ENCODE results near the gene CD2.

The CD2 gene

GRCh38 chr1:116771997-116772647 is 17.9 kb downstream of the CD2 start:
- DNase-seq (ENCODE audit: low read depth in 1 of 2, low spot score in 1 of 2) = no peak

- no peak for DNase-seq (ENCODE audit: low read depth in 1 of 2, low spot score in 1 of 2)
Measured at GRCh38 chr1:116772648-116773045, 18.4 kb downstream of the CD2 start.

- DNase-seq (ENCODE audit: low read depth in 1 of 2, low spot score in 1 of 2) = no peak
Measured at GRCh38 chr1:116775116-116775752, 21.0 kb downstream of the CD2 start.

- no peak for DNase-seq (ENCODE audit: low read depth in 1 of 2, low spot score in 1 of 2)
Measured at GRCh38 chr1:116777831-116778830, 23.9 kb downstream of the CD2 start.

- DNase-seq (ENCODE audit: low read depth in 1 of 2, low spot score in 1 of 2) = no peak
Measured at GRCh38 chr1:116781034-116781433, 26.8 kb downstream of the CD2 start.

GRCh38 chr1:116785006-116785405 is 30.8 kb downstream of the CD2 start:
- no peak for DNase-seq (ENCODE audit: low read depth in 1 of 2, low spot score in 1 of 2)

- DNase-seq (ENCODE audit: low read depth in 1 of 2, low spot score in 1 of 2) = no peak
Measured at GRCh38 chr1:116786049-116786448, 31.8 kb downstream of the CD2 start.

- no peak for DNase-seq (ENCODE audit: low read depth in 1 of 2, low spot score in 1 of 2)
Measured at GRCh38 chr1:116791727-116792126, 37.5 kb downstream of the CD2 start.

- no peak for DNase-seq (ENCODE audit: low read depth in 1 of 2, low spot score in 1 of 2)
Measured at GRCh38 chr1:116793357-116793935, 39.2 kb downstream of the CD2 start.

GRCh38 chr1:116794371-116794770 is 40.1 kb downstream of the CD2 start:
- no peak for DNase-seq (ENCODE audit: low read depth in 1 of 2, low spot score in 1 of 2)

- DNase-seq (ENCODE audit: low read depth in 1 of 2, low spot score in 1 of 2) = no peak
Measured at GRCh38 chr1:116794804-116795481, 40.7 kb downstream of the CD2 start.

GRCh38 chr1:116795482-116795829 is 41.2 kb downstream of the CD2 start:
- no peak for DNase-seq (ENCODE audit: low read depth in 1 of 2, low spot score in 1 of 2)

GRCh38 chr1:116804736-116805135 is 50.5 kb downstream of the CD2 start:
- DNase-seq (ENCODE audit: low read depth in 1 of 2, low spot score in 1 of 2) = no peak

GRCh38 chr1:116805398-116805797 is 51.2 kb downstream of the CD2 start:
- no peak for DNase-seq (ENCODE audit: low read depth in 1 of 2, low spot score in 1 of 2)

GRCh38 chr1:116806245-116806644 is 52.0 kb downstream of the CD2 start:
- DNase-seq (ENCODE audit: low read depth in 1 of 2, low spot score in 1 of 2) = peak in 1 of 2 donors; percentile 63

- DNase-seq (ENCODE audit: low read depth in 1 of 2, low spot score in 1 of 2) = no peak
Measured at GRCh38 chr1:116806671-116807070, 52.4 kb downstream of the CD2 start.

GRCh38 chr1:116807394-116808199 is 53.4 kb downstream of the CD2 start:
- DNase-seq (ENCODE audit: low read depth in 1 of 2, low spot score in 1 of 2) = no peak

GRCh38 chr1:116808200-116808847 is 54.1 kb downstream of the CD2 start:
- no peak for DNase-seq (ENCODE audit: low read depth in 1 of 2, low spot score in 1 of 2)

GRCh38 chr1:116808848-116809508 is 54.7 kb downstream of the CD2 start:
- DNase-seq (ENCODE audit: low read depth in 1 of 2, low spot score in 1 of 2) = no peak
